GM12891 (cell line): ENCODE measurements around the gene RTN3.

Experiments used
- POLR2A ChIP-seq: IDR thresholded peaks from 2 replicates; pipeline ENCODE4 v1.6.1; 2011; ENCODE audit warnings: low read depth, low read length, control low read depth
- POLR2AphosphoS5 ChIP-seq: IDR thresholded peaks from 2 replicates; pipeline ENCODE4 v1.6.1; 2011; ENCODE audit warnings: low read depth, low read length, control low read depth
- SPI1 ChIP-seq: IDR thresholded peaks from 2 replicates; pipeline ENCODE4 v1.6.1; 2011; ENCODE audit warnings: low read depth, low read length, control low read depth

- TF ChIP-seq POLR2A (no peak), POLR2AphosphoS5 (no peak), SPI1 (no peak)
Observed at GRCh38 chr11:63719001-63719400, 37.7 kb downstream of the RTN3 start.
